Measurements from ENCODE around the gene XRCC3. TPM values are rescaled to one million over a fixed set of nuclear protein-coding genes. Genes with fewer than 3 reads are reported as not detected.

The XRCC3 gene
- total and polyA plus RNA-seq, 2 of the 8 experiments (the other 6 are each of a cell fraction or from before 2014, with no cell fraction given), result 36.9 to 41.8 TPM

- H3K9ac ChIP-seq (replicated peaks in 1 of 4; ENCODE audit: extremely low read depth in 1 of 4, low read depth in 3 of 4, low read length in 3 of 4), result no peak overlapping the region
- no peaks in the 10 kb centered on the region for H3K79me2 ChIP-seq (ENCODE audit: control insufficient read depth in 1 of 2, insufficient read depth in 2 of 2, low read length in 2 of 2)
- H2AFZ ChIP-seq (ENCODE audit: low read length), result no peak overlapping the region
- DNase-seq (ENCODE audit: low read depth in 1 of 2, low spot score in 2 of 2) (no peak), FAIRE-seq (no peak)
- no peak overlapping the region for H2BK20ac ChIP-seq (ENCODE audit: low read length)
- H3K4me3 ChIP-seq (ENCODE audit: extremely low read depth in 1 of 4, insufficient read depth in 2 of 4, low read depth in 3 of 4, low read length in 4 of 4), result no peak overlapping the region
- CTCF ChIA-PET (ENCODE audit: partially characterized antibody), result interaction anchor here (0.7 to 1.4 kb wide), 4 partner anchors 17 to 255 kb away, joined by 3 to 4 read pairs (median 3); no protein-coding TSS in a partner anchor
- no peak overlapping the region for H3K23ac ChIP-seq (ENCODE audit: insufficient read length)
- peaks cover 0 to 2% of the 10 kb centered on the region in 2 experiments for H4K20me1 ChIP-seq (replicated peaks in 1 of 2; ENCODE audit: control insufficient read depth in 1 of 2, insufficient read depth in 2 of 2, low read length in 2 of 2)
- H3K79me1 ChIP-seq (ENCODE audit: low read depth, low read length), result no peaks in the 10 kb centered on the region
- H3K4ac ChIP-seq (replicated peaks; ENCODE audit: insufficient read length, low read depth, low read length), result no peak overlapping the region
- no peak overlapping the region for H2BK12ac ChIP-seq (ENCODE audit: low read depth, low read length)
- H3K14ac ChIP-seq (ENCODE audit: insufficient read length), result no peak overlapping the region
- H2BK15ac ChIP-seq (ENCODE audit: low read length), result no peak overlapping the region
- no peak overlapping the region for H3K4me2 ChIP-seq (ENCODE audit: insufficient read depth in 1 of 2, low read depth in 2 of 2, low read length in 2 of 2)
- H3K4me1 ChIP-seq (replicated peaks in 1 of 4; ENCODE audit: control insufficient read depth in 3 of 4, insufficient read depth in 4 of 4, low read length in 3 of 4), result peaks cover 0 to 3% (median under 1%) of the 10 kb centered on the region in 4 experiments; a peak in 2 of 7 replicates
- no peak overlapping the region for H4K5ac ChIP-seq (ENCODE audit: insufficient read length, low read depth, low read length)
- no peaks in the 10 kb centered on the region for H3K23me2 ChIP-seq (ENCODE audit: low read depth, low read length)
- no peak overlapping the region for H3K27ac ChIP-seq (ENCODE audit: low read depth, low read length)
- H3K27me3 ChIP-seq (replicated peaks in 1 of 4; ENCODE audit: control insufficient read depth in 3 of 4, extremely low read depth in 1 of 4, insufficient read depth in 3 of 4, low read length in 3 of 4), result no peaks in the 10 kb centered on the region; a peak in 1 of 7 replicates
- H3K9me3 ChIP-seq (ENCODE audit: insufficient read depth in 2 of 2, low read depth in 1 of 2, low read length in 1 of 2), result no peaks in the 10 kb centered on the region
- WGBS, 2 experiments (ENCODE audit: extremely low coverage in 1 of 2, insufficient coverage in 1 of 2, insufficient read length in 1 of 2, insufficient replicate concordance in 2 of 2, low coverage in 1 of 2, low lambda C conversion rate in 2 of 2, missing lambda C conversion rate in 1 of 2), result 81% methylated on average over 14 of the region's 14 CpGs; no CpG with 5 or more reads in 1 of the 2 experiments
- no peaks in the 10 kb centered on the region; a peak in 2 of 8 replicates for H3K36me3 ChIP-seq (ENCODE audit: control insufficient read depth in 2 of 4, insufficient read depth in 4 of 4, low read length in 3 of 4)
- H2BK120ac ChIP-seq (replicated peaks; ENCODE audit: low read depth, low read length), result no peak overlapping the region
- no peak overlapping the region for H2BK5ac ChIP-seq (ENCODE audit: low read depth, low read length)
- TF ChIP-seq TAF1 (IDR thresholded peaks at IDR 0.05; ENCODE audit: low read depth, low read length) (no peak), SIN3A (conservative IDR thresholded peaks at IDR 0.05 in 1 of 2, IDR thresholded peaks at IDR 0.05 in 1 of 2; ENCODE audit: low read depth in 1 of 2, low read length in 2 of 2) (no peak)
- POLR2A ChIA-PET (ENCODE audit: partially characterized antibody), result interaction anchor here (1.1 kb wide), 1 partner anchor 48 kb away, joined by 3 read pairs; no protein-coding TSS in a partner anchor
- H2AK5ac ChIP-seq (ENCODE audit: low read depth, low read length), result no peak overlapping the region
- H4K91ac ChIP-seq (replicated peaks; ENCODE audit: insufficient read length, low read length), result no peak overlapping the region
- H3K18ac ChIP-seq (ENCODE audit: extremely low read depth, low read length), result no peak overlapping the region
- no peak overlapping the region for H4K8ac ChIP-seq (ENCODE audit: extremely low read depth, insufficient read depth, low read length)
- no peak overlapping the region for H3K56ac ChIP-seq (replicated peaks; ENCODE audit: insufficient read length, low read depth, low read length)
These were observed 27.4 kb upstream of the XRCC3 start for GRCh38 chr14:103742499-103743255.

All from H1 (cell line).